Measurements from ENCODE around the gene RCAN1. TPM values are rescaled to one million over a fixed set of nuclear protein-coding genes. Genes with fewer than 3 reads are reported as not detected.

RCAN1 gene
- total and polyA plus RNA-seq, 2 of the 8 experiments (the other 6 are each of a cell fraction or from before 2014, with no cell fraction given), result 1.7 to 6.4 TPM

DNA sequence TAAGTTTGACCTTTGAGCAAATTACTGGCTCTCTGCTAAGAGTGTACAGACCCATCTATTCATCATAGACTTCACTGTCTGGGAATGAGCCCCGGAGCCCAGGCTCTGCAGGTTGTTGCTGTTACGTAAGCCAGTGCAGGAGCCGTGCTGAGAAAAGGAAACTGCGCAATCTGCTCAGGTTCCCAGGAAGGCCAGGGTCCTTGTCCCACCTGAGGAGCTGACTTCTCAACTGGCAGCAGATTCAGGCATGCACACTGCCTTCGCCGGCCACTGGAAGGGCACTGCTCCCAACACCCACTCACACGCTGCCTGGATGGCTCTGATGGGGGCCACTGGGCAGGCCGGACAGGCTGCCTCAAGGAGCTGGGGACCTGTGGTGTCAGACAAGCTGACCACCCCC lies 19.5 kb downstream of the RCAN1 start:
- Histone ChIP-seq H2BK5ac (ENCODE audit: low read depth, low read length) (no peak overlapping the region), H3K4me1 (replicated peaks in 1 of 4; ENCODE audit: control insufficient read depth in 3 of 4, insufficient read depth in 4 of 4, low read length in 3 of 4) (no peaks in the 10 kb centered on the region; a peak in 1 of 7 replicates), H2AFZ (ENCODE audit: low read length) (no peak overlapping the region), H3K79me2 (ENCODE audit: control insufficient read depth in 1 of 2, insufficient read depth in 2 of 2, low read length in 2 of 2) (no peaks in the 10 kb centered on the region), H4K20me1 (replicated peaks in 1 of 2; ENCODE audit: control insufficient read depth in 1 of 2, insufficient read depth in 2 of 2, low read length in 2 of 2) (no peaks in the 10 kb centered on the region), H3K4ac (replicated peaks; ENCODE audit: insufficient read length, low read depth, low read length) (no peak overlapping the region), H2BK120ac (replicated peaks; ENCODE audit: low read depth, low read length) (no peak overlapping the region), H3K14ac (ENCODE audit: insufficient read length) (no peak overlapping the region), H2AK5ac (ENCODE audit: low read depth, low read length) (no peak overlapping the region), H4K5ac (ENCODE audit: insufficient read length, low read depth, low read length) (no peak overlapping the region), H3K4me3 (ENCODE audit: extremely low read depth in 1 of 4, insufficient read depth in 2 of 4, low read depth in 3 of 4, low read length in 4 of 4) (no peak overlapping the region), H3K4me2 (ENCODE audit: insufficient read depth in 1 of 2, low read depth in 2 of 2, low read length in 2 of 2) (no peak overlapping the region), H3K79me1 (ENCODE audit: low read depth, low read length) (no peaks in the 10 kb centered on the region), H3K56ac (replicated peaks; ENCODE audit: insufficient read length, low read depth, low read length) (no peak overlapping the region), H3K23me2 (ENCODE audit: low read depth, low read length) (no peaks in the 10 kb centered on the region), H3K23ac (ENCODE audit: insufficient read length) (no peak overlapping the region), H2BK15ac (ENCODE audit: low read length) (no peak overlapping the region), H3K9me3 (ENCODE audit: insufficient read depth in 2 of 2, low read depth in 1 of 2, low read length in 1 of 2) (no peaks in the 10 kb centered on the region), H3K27me3 (replicated peaks in 1 of 4; ENCODE audit: control insufficient read depth in 3 of 4, extremely low read depth in 1 of 4, insufficient read depth in 3 of 4, low read length in 3 of 4) (no peaks in the 10 kb centered on the region), H3K36me3 (ENCODE audit: control insufficient read depth in 2 of 4, insufficient read depth in 4 of 4, low read length in 3 of 4) (no peaks in the 10 kb centered on the region), H4K91ac (replicated peaks; ENCODE audit: insufficient read length, low read length) (no peak overlapping the region), H3K18ac (ENCODE audit: extremely low read depth, low read length) (no peak overlapping the region), H2BK20ac (ENCODE audit: low read length) (no peak overlapping the region), H2BK12ac (ENCODE audit: low read depth, low read length) (no peak overlapping the region; the same call in 1 of the 2 replicates), H4K8ac (ENCODE audit: extremely low read depth, insufficient read depth, low read length) (no peak overlapping the region), H3K27ac (ENCODE audit: low read depth, low read length) (no peak overlapping the region), H3K9ac (replicated peaks in 1 of 4; ENCODE audit: extremely low read depth in 1 of 4, low read depth in 3 of 4, low read length in 3 of 4) (no peak overlapping the region)
- WGBS, 2 experiments (ENCODE audit: extremely low coverage in 1 of 2, insufficient coverage in 1 of 2, insufficient read length in 1 of 2, insufficient replicate concordance in 2 of 2, low coverage in 1 of 2, low lambda C conversion rate in 2 of 2, missing lambda C conversion rate in 1 of 2), result 82% methylated on average over 8 of the region's 8 CpGs; no CpG with 5 or more reads in 1 of the 2 experiments
- ChIA-PET CTCF (ENCODE audit: partially characterized antibody) (interaction anchor here (0.8 to 2.8 kb wide), 7 partner anchors 8 to 92 kb away, joined by 3 to 9 read pairs (median 4); no protein-coding TSS in a partner anchor), POLR2A (ENCODE audit: partially characterized antibody) (no interaction called here)
- no peak for TF ChIP-seq HDAC6 (IDR thresholded peaks at IDR 0.05; ENCODE audit: low read depth, low read length)
- no peak for TF ChIP-seq SP2 (IDR thresholded peaks at IDR 0.05; ENCODE audit: low read length)
- DNase-seq (ENCODE audit: low read depth in 1 of 2, low spot score in 2 of 2) (peak in 1 of 2 experiments; percentile 28), FAIRE-seq (no peak)
